ENCODE results near the gene PNLIP.

The PNLIP gene

GRCh38 chr10:116574797-116575196 is 29.1 kb downstream of the PNLIP start:
- Histone ChIP-seq H3K36me3 (ENCODE audit: control insufficient read depth, insufficient read depth, low read length) (no peaks in the 10 kb centered on the region), H3K27me3 (ENCODE audit: control insufficient read depth, insufficient read depth, low read length) (no peaks in the 10 kb centered on the region), H3K4me3 (ENCODE audit: low read length) (no peak overlapping the region), H3K4me1 (ENCODE audit: control insufficient read depth, insufficient read depth, low read length) (no peaks in the 10 kb centered on the region), H3K9me3 (ENCODE audit: control insufficient read depth, insufficient read depth, low read length) (no peaks in the 10 kb centered on the region), H3K27ac (ENCODE audit: low read length) (no peak overlapping the region)
- no CpG with 5 or more reads among the region's 3 CpGs for WGBS (ENCODE audit: insufficient coverage, insufficient read length)
- no peak for DNase-seq (ENCODE audit: low read depth, low spot score)

GRCh38 chr10:116587878-116588591 is 42.3 kb downstream of the PNLIP start:
- Histone ChIP-seq H3K36me3 (ENCODE audit: control insufficient read depth, insufficient read depth, low read length) (no peaks in the 10 kb centered on the region), H3K4me1 (ENCODE audit: control insufficient read depth, insufficient read depth, low read length) (no peaks in the 10 kb centered on the region), H3K9me3 (ENCODE audit: control insufficient read depth, insufficient read depth, low read length) (no peaks in the 10 kb centered on the region), H3K27me3 (ENCODE audit: control insufficient read depth, insufficient read depth, low read length) (no peaks in the 10 kb centered on the region), H3K27ac (ENCODE audit: low read length) (no peak overlapping the region), H3K4me3 (ENCODE audit: low read length) (no peak overlapping the region)
- DNase-seq (ENCODE audit: low read depth, low spot score), result no peak
- WGBS (ENCODE audit: insufficient coverage, insufficient read length), result no CpG with 5 or more reads among the region's 8 CpGs

- no CpG with 5 or more reads among the region's 2 CpGs for WGBS (ENCODE audit: insufficient coverage, insufficient read length)
- H3K4me1 ChIP-seq (ENCODE audit: control insufficient read depth, insufficient read depth, low read length), result no peaks in the 10 kb centered on the region
- DNase-seq (ENCODE audit: low read depth, low spot score), result no peak
- no peaks in the 10 kb centered on the region for H3K27me3 ChIP-seq (ENCODE audit: control insufficient read depth, insufficient read depth, low read length)
- no peak overlapping the region for H3K27ac ChIP-seq (ENCODE audit: low read length)
- H3K36me3 ChIP-seq (ENCODE audit: control insufficient read depth, insufficient read depth, low read length), result no peaks in the 10 kb centered on the region
- H3K9me3 ChIP-seq (ENCODE audit: control insufficient read depth, insufficient read depth, low read length), result no peaks in the 10 kb centered on the region
- no peak overlapping the region for H3K4me3 ChIP-seq (ENCODE audit: low read length)
Observed at GRCh38 chr10:116588995-116589394, 43.3 kb downstream of the PNLIP start.

- Histone ChIP-seq H3K4me1 (ENCODE audit: control insufficient read depth, insufficient read depth, low read length) (no peaks in the 10 kb centered on the region), H3K9me3 (ENCODE audit: control insufficient read depth, insufficient read depth, low read length) (no peaks in the 10 kb centered on the region), H3K27me3 (ENCODE audit: control insufficient read depth, insufficient read depth, low read length) (no peaks in the 10 kb centered on the region), H3K4me3 (ENCODE audit: low read length) (no peak overlapping the region), H3K27ac (ENCODE audit: low read length) (no peak overlapping the region), H3K36me3 (ENCODE audit: control insufficient read depth, insufficient read depth, low read length) (no peaks in the 10 kb centered on the region)
- no peak for DNase-seq (ENCODE audit: low read depth, low spot score)
- WGBS (ENCODE audit: insufficient coverage, insufficient read length), result no CpG with 5 or more reads among the region's 2 CpGs
Observed at GRCh38 chr10:116589926-116590325, 44.2 kb downstream of the PNLIP start.

- H3K27me3 ChIP-seq (ENCODE audit: control insufficient read depth, insufficient read depth, low read length), result no peaks in the 10 kb centered on the region
- H3K36me3 ChIP-seq (ENCODE audit: control insufficient read depth, insufficient read depth, low read length), result no peaks in the 10 kb centered on the region
- H3K9me3 ChIP-seq (ENCODE audit: control insufficient read depth, insufficient read depth, low read length), result no peaks in the 10 kb centered on the region
- H3K27ac ChIP-seq (ENCODE audit: low read length), result no peak within 1 kb of the TSS
- H3K4me3 ChIP-seq (ENCODE audit: low read length), result no peak within 1 kb of the TSS
- DNase-seq (ENCODE audit: low read depth, low spot score), result no peak
- H3K4me1 ChIP-seq (ENCODE audit: control insufficient read depth, insufficient read depth, low read length), result no peaks in the 10 kb centered on the region
- no CpG with 5 or more reads among the region's 9 CpGs for WGBS (ENCODE audit: insufficient coverage, insufficient read length)
Observed at GRCh38 chr10:116590590-116591444, 45.1 kb downstream of the PNLIP start, which contains the start of gene PNLIPRP1. Gene PNLIPRP1 (plus strand): TSS chr10:116590959. CDS start chr10:116591130, 171 bp downstream.

- no peak for DNase-seq (ENCODE audit: low read depth, low spot score)
- H3K9me3 ChIP-seq (ENCODE audit: control insufficient read depth, insufficient read depth, low read length), result no peaks in the 10 kb centered on the region
- WGBS (ENCODE audit: insufficient coverage, insufficient read length), result no CpG with 5 or more reads among the region's 5 CpGs
Observed at GRCh38 chr10:116593139-116593740, 47.5 kb downstream of the PNLIP start.

GRCh38 chr10:116594525-116595035 is 48.8 kb downstream of the PNLIP start:
- Histone ChIP-seq H3K27ac (ENCODE audit: low read length) (no peak overlapping the region), H3K4me3 (ENCODE audit: low read length) (no peak overlapping the region), H3K9me3 (ENCODE audit: control insufficient read depth, insufficient read depth, low read length) (no peaks in the 10 kb centered on the region), H3K4me1 (ENCODE audit: control insufficient read depth, insufficient read depth, low read length) (peaks cover 2% of the 10 kb centered on the region; the same call in 1 of the 2 replicates), H3K27me3 (ENCODE audit: control insufficient read depth, insufficient read depth, low read length) (no peaks in the 10 kb centered on the region), H3K36me3 (ENCODE audit: control insufficient read depth, insufficient read depth, low read length) (no peaks in the 10 kb centered on the region)
- WGBS (ENCODE audit: insufficient coverage, insufficient read length), result no CpG with 5 or more reads among the region's 7 CpGs
- no peak for DNase-seq (ENCODE audit: low read depth, low spot score)

More at GRCh38 chr10:116593139-116593740, 47.5 kb downstream of the PNLIP start:
- H3K27me3 ChIP-seq (ENCODE audit: control insufficient read depth, insufficient read depth, low read length), result no peaks in the 10 kb centered on the region
- peaks cover 2% of the 10 kb centered on the region; the same call in 1 of the 2 replicates for H3K4me1 ChIP-seq (ENCODE audit: control insufficient read depth, insufficient read depth, low read length)
- H3K36me3 ChIP-seq (ENCODE audit: control insufficient read depth, insufficient read depth, low read length), result no peaks in the 10 kb centered on the region
- H3K4me3 ChIP-seq (ENCODE audit: low read length), result no peak overlapping the region
- no peak overlapping the region for H3K27ac ChIP-seq (ENCODE audit: low read length)

- Histone ChIP-seq H3K4me3 (ENCODE audit: low read length) (no peak overlapping the region), H3K36me3 (ENCODE audit: control insufficient read depth, insufficient read depth, low read length) (no peaks in the 10 kb centered on the region), H3K9me3 (ENCODE audit: control insufficient read depth, insufficient read depth, low read length) (no peaks in the 10 kb centered on the region), H3K27me3 (ENCODE audit: control insufficient read depth, insufficient read depth, low read length) (no peaks in the 10 kb centered on the region), H3K4me1 (ENCODE audit: control insufficient read depth, insufficient read depth, low read length) (peaks cover 2% of the 10 kb centered on the region; the same call in 1 of the 2 replicates), H3K27ac (ENCODE audit: low read length) (no peak overlapping the region)
- no peak for DNase-seq (ENCODE audit: low read depth, low spot score)
- WGBS (ENCODE audit: insufficient coverage, insufficient read length), result no CpG with 5 or more reads among the region's 2 CpGs
Observed at GRCh38 chr10:116596062-116596461, 50.3 kb downstream of the PNLIP start.

GRCh38 chr10:116597543-116597942 is 51.8 kb downstream of the PNLIP start:
- Histone ChIP-seq H3K4me3 (ENCODE audit: low read length) (no peak overlapping the region), H3K36me3 (ENCODE audit: control insufficient read depth, insufficient read depth, low read length) (no peaks in the 10 kb centered on the region), H3K4me1 (ENCODE audit: control insufficient read depth, insufficient read depth, low read length) (peaks cover 2% of the 10 kb centered on the region; the same call in 1 of the 2 replicates), H3K27ac (ENCODE audit: low read length) (no peak overlapping the region), H3K9me3 (ENCODE audit: control insufficient read depth, insufficient read depth, low read length) (no peaks in the 10 kb centered on the region), H3K27me3 (ENCODE audit: control insufficient read depth, insufficient read depth, low read length) (no peaks in the 10 kb centered on the region)
- WGBS (ENCODE audit: insufficient coverage, insufficient read length), result no CpG with 5 or more reads among the region's 5 CpGs
- DNase-seq (ENCODE audit: low read depth, low spot score), result no peak

GRCh38 chr10:116598329-116598728 is 52.6 kb downstream of the PNLIP start:
- Histone ChIP-seq H3K36me3 (ENCODE audit: control insufficient read depth, insufficient read depth, low read length) (no peaks in the 10 kb centered on the region), H3K4me1 (ENCODE audit: control insufficient read depth, insufficient read depth, low read length) (peaks cover 2% of the 10 kb centered on the region; the same call in 1 of the 2 replicates), H3K4me3 (ENCODE audit: low read length) (no peak overlapping the region), H3K9me3 (ENCODE audit: control insufficient read depth, insufficient read depth, low read length) (no peaks in the 10 kb centered on the region), H3K27ac (ENCODE audit: low read length) (no peak overlapping the region), H3K27me3 (ENCODE audit: control insufficient read depth, insufficient read depth, low read length) (no peaks in the 10 kb centered on the region)
- no peak for DNase-seq (ENCODE audit: low read depth, low spot score)
